ENCODE data around the gene SLC30A4.

The SLC30A4 gene

GRCh38 chr15:45468294-45468693, 54.3 kb downstream of the SLC30A4 start:
- Histone ChIP-seq H4K91ac (ENCODE audit: low read length) (no peak overlapping the region), H3K23ac (ENCODE audit: low read length in 2 of 2) (no peak overlapping the region), H4K8ac (ENCODE audit: low read length) (no peak overlapping the region), H3K36me3 (ENCODE audit: control insufficient read depth in 1 of 2, insufficient read depth in 2 of 2, low read depth in 1 of 2, low read length in 2 of 2) (no peaks in the 10 kb centered on the region), H3K27me3 (ENCODE audit: control insufficient read depth in 1 of 2, insufficient read depth in 1 of 2, low read length in 2 of 2) (peaks cover 0 to 8% of the 10 kb centered on the region in 2 experiments), H3K9me3 (ENCODE audit: control insufficient read depth, low read length) (no peaks in the 10 kb centered on the region), H2BK12ac (ENCODE audit: low read length in 2 of 2) (no peak overlapping the region), H2BK5ac (ENCODE audit: low read depth, low read length, poor library complexity, severe bottlenecking) (no peak overlapping the region), H3K18ac (ENCODE audit: low read depth in 1 of 2, low read length in 2 of 2) (no peak overlapping the region), H2AFZ (ENCODE audit: low read depth, low read length) (no peak overlapping the region), H3K4me1 (ENCODE audit: control insufficient read depth, insufficient read depth, low read depth, low read length) (no peaks in the 10 kb centered on the region), H3K4ac (ENCODE audit: low read depth in 1 of 2, low read length in 2 of 2) (no peak overlapping the region), H3K4me2 (ENCODE audit: low read length, poor library complexity, severe bottlenecking) (no peak overlapping the region), H3K27ac (ENCODE audit: low read length, poor library complexity, severe bottlenecking) (no peak overlapping the region), H3K4me3 (ENCODE audit: insufficient read depth in 1 of 2, low read depth in 1 of 2, low read length in 2 of 2) (no peak overlapping the region), H2BK120ac (ENCODE audit: low read depth, low read length) (no peak overlapping the region), H2AK5ac (ENCODE audit: low read length, severe bottlenecking) (no peak overlapping the region), H3K79me1 (replicated peaks; ENCODE audit: low read length, poor library complexity, severe bottlenecking) (no peaks in the 10 kb centered on the region), H3K9ac (ENCODE audit: low read length) (no peak overlapping the region), H2BK15ac (ENCODE audit: low read depth, poor library complexity, severe bottlenecking) (no peak overlapping the region), H3K14ac (ENCODE audit: low read length in 2 of 2) (no peak overlapping the region)
- WGBS = no CpG with 5 or more reads among the region's 4 CpGs
- DNase-seq = no peak

- Histone ChIP-seq H4K91ac (ENCODE audit: low read length) (no peak overlapping the region), H3K27me3 (ENCODE audit: control insufficient read depth in 1 of 2, insufficient read depth in 1 of 2, low read length in 2 of 2) (no peaks in the 10 kb centered on the region), H3K23ac (ENCODE audit: low read length in 2 of 2) (no peak overlapping the region), H2BK15ac (ENCODE audit: low read depth, poor library complexity, severe bottlenecking) (no peak overlapping the region), H3K79me1 (replicated peaks; ENCODE audit: low read length, poor library complexity, severe bottlenecking) (no peaks in the 10 kb centered on the region), H2AK5ac (ENCODE audit: low read length, severe bottlenecking) (no peak overlapping the region), H3K27ac (ENCODE audit: low read length, poor library complexity, severe bottlenecking) (no peak overlapping the region), H3K4me3 (ENCODE audit: insufficient read depth in 1 of 2, low read depth in 1 of 2, low read length in 2 of 2) (peak overlapping the region in 1 of 2 experiments; percentile 75), H3K14ac (ENCODE audit: low read length in 2 of 2) (no peak overlapping the region), H2AFZ (ENCODE audit: low read depth, low read length) (no peak overlapping the region), H3K4ac (ENCODE audit: low read depth in 1 of 2, low read length in 2 of 2) (no peak overlapping the region), H2BK5ac (ENCODE audit: low read depth, low read length, poor library complexity, severe bottlenecking) (no peak overlapping the region), H4K8ac (ENCODE audit: low read length) (no peak overlapping the region), H2BK12ac (ENCODE audit: low read length in 2 of 2) (no peak overlapping the region), H3K4me1 (ENCODE audit: control insufficient read depth, insufficient read depth, low read depth, low read length) (peaks cover 24% of the 10 kb centered on the region), H3K9me3 (ENCODE audit: control insufficient read depth, low read length) (no peaks in the 10 kb centered on the region), H3K18ac (ENCODE audit: low read depth in 1 of 2, low read length in 2 of 2) (no peak overlapping the region), H2BK120ac (ENCODE audit: low read depth, low read length) (no peak overlapping the region), H3K9ac (ENCODE audit: low read length) (peak overlapping the region; percentile 89), H3K36me3 (ENCODE audit: control insufficient read depth in 1 of 2, insufficient read depth in 2 of 2, low read depth in 1 of 2, low read length in 2 of 2) (no peaks in the 10 kb centered on the region), H3K4me2 (ENCODE audit: low read length, poor library complexity, severe bottlenecking) (peak overlapping the region; percentile 35)
- DNase-seq = peak; percentile 57
- no CpG with 5 or more reads among the region's 12 CpGs for WGBS
Measured at GRCh38 chr15:45458746-45459403, 63.7 kb downstream of the SLC30A4 start.

- DNase-seq = peak; percentile 84
- Histone ChIP-seq H2AK5ac (ENCODE audit: low read length, severe bottlenecking) (no peak overlapping the region), H3K9me3 (ENCODE audit: control insufficient read depth, low read length) (no peaks in the 10 kb centered on the region), H4K91ac (ENCODE audit: low read length) (no peak overlapping the region), H4K8ac (ENCODE audit: low read length) (no peak overlapping the region), H3K27ac (ENCODE audit: low read length, poor library complexity, severe bottlenecking) (peak overlapping the region; percentile 47), H3K9ac (ENCODE audit: low read length) (peak overlapping the region; percentile 89), H2AFZ (ENCODE audit: low read depth, low read length) (no peak overlapping the region), H3K36me3 (ENCODE audit: control insufficient read depth in 1 of 2, insufficient read depth in 2 of 2, low read depth in 1 of 2, low read length in 2 of 2) (no peaks in the 10 kb centered on the region), H2BK15ac (ENCODE audit: low read depth, poor library complexity, severe bottlenecking) (no peak overlapping the region), H3K18ac (ENCODE audit: low read depth in 1 of 2, low read length in 2 of 2) (no peak overlapping the region), H3K4ac (ENCODE audit: low read depth in 1 of 2, low read length in 2 of 2) (no peak overlapping the region), H3K27me3 (ENCODE audit: control insufficient read depth in 1 of 2, insufficient read depth in 1 of 2, low read length in 2 of 2) (no peaks in the 10 kb centered on the region), H2BK12ac (ENCODE audit: low read length in 2 of 2) (no peak overlapping the region), H3K4me2 (ENCODE audit: low read length, poor library complexity, severe bottlenecking) (peak overlapping the region; percentile 69), H3K4me3 (ENCODE audit: insufficient read depth in 1 of 2, low read depth in 1 of 2, low read length in 2 of 2) (peak overlapping the region in 1 of 2 experiments; percentile 75), H3K14ac (ENCODE audit: low read length in 2 of 2) (no peak overlapping the region), H3K79me1 (replicated peaks; ENCODE audit: low read length, poor library complexity, severe bottlenecking) (no peaks in the 10 kb centered on the region), H2BK120ac (ENCODE audit: low read depth, low read length) (no peak overlapping the region), H2BK5ac (ENCODE audit: low read depth, low read length, poor library complexity, severe bottlenecking) (no peak overlapping the region), H3K23ac (ENCODE audit: low read length in 2 of 2) (no peak overlapping the region), H3K4me1 (ENCODE audit: control insufficient read depth, insufficient read depth, low read depth, low read length) (peaks cover 24% of the 10 kb centered on the region)
- 6% methylated on average over 11 of the region's 17 CpGs for WGBS
Measured at GRCh38 chr15:45457641-45458539, 64.7 kb downstream of the SLC30A4 start.

- Histone ChIP-seq H3K4ac (ENCODE audit: low read depth in 1 of 2, low read length in 2 of 2) (no peak overlapping the region), H3K36me3 (ENCODE audit: control insufficient read depth in 1 of 2, insufficient read depth in 2 of 2, low read depth in 1 of 2, low read length in 2 of 2) (no peaks in the 10 kb centered on the region), H3K18ac (ENCODE audit: low read depth in 1 of 2, low read length in 2 of 2) (peak overlapping the region in 1 of 2 experiments; percentile 3), H3K79me1 (replicated peaks; ENCODE audit: low read length, poor library complexity, severe bottlenecking) (no peaks in the 10 kb centered on the region), H3K14ac (ENCODE audit: low read length in 2 of 2) (no peak overlapping the region), H2BK120ac (ENCODE audit: low read depth, low read length) (peak overlapping the region; percentile 23), H2BK15ac (ENCODE audit: low read depth, poor library complexity, severe bottlenecking) (no peak overlapping the region), H3K9ac (ENCODE audit: low read length) (peak overlapping the region; percentile 89), H3K4me2 (ENCODE audit: low read length, poor library complexity, severe bottlenecking) (no peak overlapping the region), H2AFZ (ENCODE audit: low read depth, low read length) (no peak overlapping the region), H4K91ac (ENCODE audit: low read length) (no peak overlapping the region), H2BK5ac (ENCODE audit: low read depth, low read length, poor library complexity, severe bottlenecking) (no peak overlapping the region), H2AK5ac (ENCODE audit: low read length, severe bottlenecking) (peak overlapping the region; percentile 5), H2BK12ac (ENCODE audit: low read length in 2 of 2) (peak overlapping the region in 1 of 2 experiments; percentile 70), H3K27ac (ENCODE audit: low read length, poor library complexity, severe bottlenecking) (peak overlapping the region; percentile 62), H3K9me3 (ENCODE audit: control insufficient read depth, low read length) (no peaks in the 10 kb centered on the region), H3K23ac (ENCODE audit: low read length in 2 of 2) (no peak overlapping the region), H3K27me3 (ENCODE audit: control insufficient read depth in 1 of 2, insufficient read depth in 1 of 2, low read length in 2 of 2) (no peaks in the 10 kb centered on the region), H3K4me3 (ENCODE audit: insufficient read depth in 1 of 2, low read depth in 1 of 2, low read length in 2 of 2) (no peak overlapping the region), H3K4me1 (ENCODE audit: control insufficient read depth, insufficient read depth, low read depth, low read length) (peaks cover 24% of the 10 kb centered on the region), H4K8ac (ENCODE audit: low read length) (no peak overlapping the region)
- WGBS = 59% methylated on average over 5 of the region's 5 CpGs
- DNase-seq = no peak
Measured at GRCh38 chr15:45457220-45457619, 65.3 kb downstream of the SLC30A4 start.
